KOPT-K1 (cell line): ENCODE data around the gene MXRA8.

ENCODE experiments used
- H3K27ac ChIP-seq: fragments of 200-600 bp; sonication (generic); 2 replicates; pipeline ENCODE4 v1.5.1; 2016; ENCODE audit warnings: antibody characterized with exemption, mild to moderate bottlenecking, low read depth, low read length; ENCODE audit not compliant: poor library complexity, severe bottlenecking
- H3K36me3 ChIP-seq: fragments of 200-600 bp; sonication (generic); 2 replicates; pipeline ENCODE4 v1.5.1; 2017; ENCODE audit warnings: antibody characterized with exemption, mild to moderate bottlenecking, low read length, moderate library complexity; ENCODE audit not compliant: insufficient read depth
- H3K9me3 ChIP-seq: fragments of 200-600 bp; sonication (generic); 2 replicates; pipeline ENCODE4 v1.5.1; 2017; ENCODE audit warnings: antibody characterized with exemption, low read length, mild to moderate bottlenecking; ENCODE audit not compliant: insufficient read depth, poor library complexity, severe bottlenecking

Gene MXRA8

DNA sequence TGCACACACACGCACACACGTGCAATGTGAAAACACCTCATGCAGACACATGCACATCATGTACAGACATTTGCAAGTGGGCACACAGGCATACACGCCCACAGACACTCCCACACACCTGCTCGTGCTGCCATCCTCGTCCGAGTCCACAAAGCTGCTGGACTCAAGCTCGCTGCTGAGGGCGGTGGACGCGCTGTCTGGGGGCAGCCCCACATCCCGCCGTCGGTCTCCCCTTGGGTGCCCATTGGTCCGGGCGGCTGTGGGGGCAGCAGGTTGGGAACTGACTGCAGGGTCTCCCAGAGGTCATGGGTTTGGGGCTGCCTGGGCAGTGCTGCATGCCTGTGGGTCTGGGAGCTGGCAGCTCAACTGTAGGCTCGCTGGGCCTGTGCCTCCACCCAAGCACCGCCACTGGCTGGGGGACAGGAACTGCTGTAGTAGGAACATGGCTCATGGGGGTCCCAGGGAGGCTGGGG, 16.8 kb downstream of the MXRA8 start:
- Histone ChIP-seq H3K27ac (no peak overlapping the region), H3K9me3 (no peaks in the 10 kb centered on the region), H3K36me3 (peaks cover 28% of the 10 kb centered on the region; the same call in 1 of the 2 replicates)

DNA sequence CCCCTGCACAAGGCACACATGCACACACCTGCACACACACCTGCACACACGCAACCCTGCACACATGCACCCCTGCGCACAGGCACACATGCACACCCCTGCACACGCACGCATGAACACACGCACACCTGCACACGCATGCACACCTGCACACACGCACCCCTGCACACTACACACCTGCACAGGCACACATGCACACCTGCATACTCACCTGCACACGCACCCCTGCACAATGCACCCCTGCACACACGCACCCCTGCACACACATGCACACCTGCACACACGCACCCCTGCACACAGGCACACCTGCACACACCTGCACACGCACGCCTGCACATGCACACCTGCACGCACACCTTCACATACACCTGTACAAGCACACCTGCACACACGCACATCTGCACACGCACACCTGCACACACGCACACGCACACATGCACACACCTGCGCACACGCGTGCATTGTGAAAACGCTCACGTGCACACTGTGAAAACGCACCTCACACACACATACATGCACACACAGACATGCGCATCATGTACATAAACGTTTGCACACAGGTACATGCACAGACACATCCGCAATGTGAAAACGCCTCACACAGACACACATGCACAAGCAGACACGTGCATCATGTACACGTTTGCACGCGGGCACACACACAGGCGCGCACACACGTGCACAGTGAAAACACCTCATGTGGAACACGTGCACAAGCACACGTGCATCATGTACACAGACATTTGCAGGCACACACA, 17.4 kb downstream of the MXRA8 start:
- Histone ChIP-seq H3K27ac (no peak overlapping the region), H3K9me3 (no peaks in the 10 kb centered on the region), H3K36me3 (peaks cover 28% of the 10 kb centered on the region; the same call in 1 of the 2 replicates)

DNA sequence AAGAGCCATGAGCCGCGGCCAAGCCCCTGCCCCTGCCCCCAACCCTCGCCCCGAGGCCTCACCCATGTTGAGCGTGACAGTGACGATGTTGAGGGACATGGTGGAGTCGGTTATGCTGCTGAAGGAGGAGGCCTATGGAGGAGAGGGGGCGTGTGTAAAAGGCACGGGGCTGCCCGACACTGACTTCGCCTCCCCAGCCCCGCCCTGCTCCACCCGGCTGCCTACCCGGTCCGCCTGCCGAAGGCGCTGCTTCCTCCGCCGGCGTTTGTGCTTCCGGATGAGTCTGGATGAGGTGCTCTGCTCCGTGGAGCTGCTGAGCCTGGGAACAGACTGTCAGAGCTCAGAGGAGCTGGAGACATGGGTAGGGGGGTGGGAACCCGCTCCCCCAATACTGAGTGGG, 18.2 kb downstream of the MXRA8 start:
- Histone ChIP-seq H3K9me3 (no peaks in the 10 kb centered on the region), H3K27ac (no peak overlapping the region), H3K36me3 (peaks cover 28% of the 10 kb centered on the region; the same call in 1 of the 2 replicates)

- no peaks in the 10 kb centered on the region for H3K9me3 ChIP-seq
- no peak overlapping the region for H3K27ac ChIP-seq
- peaks cover 28% of the 10 kb centered on the region; the same call in 1 of the 2 replicates for H3K36me3 ChIP-seq
These were observed 20.1 kb downstream of the MXRA8 start for GRCh38 chr1:1338278-1338677.

- H3K9me3 ChIP-seq = no peaks in the 10 kb centered on the region
- H3K27ac ChIP-seq = no peak overlapping the region
- H3K36me3 ChIP-seq = peaks cover 28% of the 10 kb centered on the region; the same call in 1 of the 2 replicates
These were observed 20.6 kb downstream of the MXRA8 start for GRCh38 chr1:1337793-1338147.

- Histone ChIP-seq H3K27ac (no peak overlapping the region), H3K9me3 (no peaks in the 10 kb centered on the region), H3K36me3 (peaks cover 28% of the 10 kb centered on the region; the same call in 1 of the 2 replicates)
These were observed 21.2 kb downstream of the MXRA8 start for GRCh38 chr1:1336931-1337792.

GRCh38 chr1:1336446-1336845, 21.9 kb downstream of the MXRA8 start:
- Histone ChIP-seq H3K27ac (no peak overlapping the region), H3K36me3 (peaks cover 24% of the 10 kb centered on the region; the same call in 1 of the 2 replicates), H3K9me3 (no peaks in the 10 kb centered on the region)

GRCh38 chr1:1335792-1336248, 22.5 kb downstream of the MXRA8 start:
- H3K27ac ChIP-seq = no peak overlapping the region
- peaks cover 18% of the 10 kb centered on the region; the same call in 1 of the 2 replicates for H3K36me3 ChIP-seq
- no peaks in the 10 kb centered on the region for H3K9me3 ChIP-seq

DNA sequence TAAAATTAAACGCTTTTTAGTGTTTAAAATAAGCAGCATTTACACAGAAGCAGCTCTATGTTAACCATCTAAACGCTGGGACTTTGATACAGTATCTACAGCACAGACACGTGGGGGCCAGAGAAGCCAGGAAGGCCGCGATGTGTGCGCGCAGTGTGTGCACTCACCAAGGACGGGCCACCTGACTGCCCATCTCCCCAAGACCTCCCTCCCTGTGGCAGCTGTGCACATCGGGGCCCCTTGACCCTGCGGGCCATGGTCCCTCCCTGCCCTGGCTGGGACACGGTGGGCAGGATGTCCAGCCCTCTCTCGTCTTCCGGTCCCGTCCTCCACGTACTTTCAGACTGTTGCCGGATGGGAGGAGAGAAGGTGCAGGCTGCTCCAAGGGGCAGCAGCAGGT, 23.1 kb downstream of the MXRA8 start:
- H3K36me3 ChIP-seq = peaks cover 16% of the 10 kb centered on the region; the same call in 1 of the 2 replicates
- H3K9me3 ChIP-seq = no peaks in the 10 kb centered on the region
- H3K27ac ChIP-seq = no peak overlapping the region

GRCh38 chr1:1334835-1335234, 23.5 kb downstream of the MXRA8 start:
- Histone ChIP-seq H3K27ac (no peak overlapping the region), H3K9me3 (peaks cover 4% of the 10 kb centered on the region), H3K36me3 (peaks cover 13% of the 10 kb centered on the region; the same call in 1 of the 2 replicates)

DNA sequence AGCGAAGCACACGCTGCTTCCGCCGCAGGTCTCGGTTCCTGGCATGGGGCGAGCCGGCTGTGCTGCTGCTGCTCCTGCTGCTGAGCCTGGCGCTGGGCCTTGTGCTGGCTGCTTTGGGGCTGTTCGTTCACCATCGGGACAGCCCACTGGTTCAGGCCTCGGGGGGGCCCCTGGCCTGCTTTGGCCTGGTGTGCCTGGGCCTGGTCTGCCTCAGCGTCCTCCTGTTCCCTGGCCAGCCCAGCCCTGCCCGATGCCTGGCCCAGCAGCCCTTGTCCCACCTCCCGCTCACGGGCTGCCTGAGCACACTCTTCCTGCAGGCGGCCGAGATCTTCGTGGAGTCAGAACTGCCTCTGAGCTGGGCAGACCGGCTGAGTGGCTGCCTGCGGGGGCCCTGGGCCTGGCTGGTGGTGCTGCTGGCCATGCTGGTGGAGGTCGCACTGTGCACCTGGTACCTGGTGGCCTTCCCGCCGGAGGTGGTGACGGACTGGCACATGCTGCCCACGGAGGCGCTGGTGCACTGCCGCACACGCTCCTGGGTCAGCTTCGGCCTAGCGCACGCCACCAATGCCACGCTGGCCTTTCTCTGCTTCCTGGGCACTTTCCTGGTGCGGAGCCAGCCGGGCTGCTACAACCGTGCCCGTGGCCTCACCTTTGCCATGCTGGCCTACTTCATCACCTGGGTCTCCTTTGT, 24.7 kb downstream of the MXRA8 start:
- no peak overlapping the region for H3K27ac ChIP-seq
- H3K9me3 ChIP-seq = peaks cover 4% of the 10 kb centered on the region
- H3K36me3 ChIP-seq = peaks cover 9% of the 10 kb centered on the region; the same call in 1 of the 2 replicates

DNA sequence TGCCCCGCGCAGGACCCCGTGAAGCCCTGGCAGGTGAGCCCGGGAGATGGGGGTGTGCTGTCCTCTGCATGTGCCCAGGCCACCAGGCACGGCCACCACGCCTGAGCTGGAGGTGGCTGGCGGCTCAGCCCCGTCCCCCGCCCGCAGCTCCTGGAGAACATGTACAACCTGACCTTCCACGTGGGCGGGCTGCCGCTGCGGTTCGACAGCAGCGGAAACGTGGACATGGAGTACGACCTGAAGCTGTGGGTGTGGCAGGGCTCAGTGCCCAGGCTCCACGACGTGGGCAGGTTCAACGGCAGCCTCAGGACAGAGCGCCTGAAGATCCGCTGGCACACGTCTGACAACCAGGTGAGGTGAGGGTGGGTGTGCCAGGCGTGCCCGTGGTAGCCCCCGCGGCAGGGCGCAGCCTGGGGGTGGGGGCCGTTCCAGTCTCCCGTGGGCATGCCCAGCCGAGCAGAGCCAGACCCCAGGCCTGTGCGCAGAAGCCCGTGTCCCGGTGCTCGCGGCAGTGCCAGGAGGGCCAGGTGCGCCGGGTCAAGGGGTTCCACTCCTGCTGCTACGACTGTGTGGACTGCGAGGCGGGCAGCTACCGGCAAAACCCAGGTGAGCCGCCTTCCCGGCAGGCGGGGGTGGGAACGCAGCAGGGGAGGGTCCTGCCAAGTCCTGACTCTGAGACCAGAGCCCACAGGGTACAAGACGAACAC, 25.4 kb downstream of the MXRA8 start:
- Histone ChIP-seq H3K36me3 (peaks cover 5% of the 10 kb centered on the region; the same call in 1 of the 2 replicates), H3K27ac (no peak overlapping the region), H3K9me3 (peaks cover 4% of the 10 kb centered on the region)

DNA sequence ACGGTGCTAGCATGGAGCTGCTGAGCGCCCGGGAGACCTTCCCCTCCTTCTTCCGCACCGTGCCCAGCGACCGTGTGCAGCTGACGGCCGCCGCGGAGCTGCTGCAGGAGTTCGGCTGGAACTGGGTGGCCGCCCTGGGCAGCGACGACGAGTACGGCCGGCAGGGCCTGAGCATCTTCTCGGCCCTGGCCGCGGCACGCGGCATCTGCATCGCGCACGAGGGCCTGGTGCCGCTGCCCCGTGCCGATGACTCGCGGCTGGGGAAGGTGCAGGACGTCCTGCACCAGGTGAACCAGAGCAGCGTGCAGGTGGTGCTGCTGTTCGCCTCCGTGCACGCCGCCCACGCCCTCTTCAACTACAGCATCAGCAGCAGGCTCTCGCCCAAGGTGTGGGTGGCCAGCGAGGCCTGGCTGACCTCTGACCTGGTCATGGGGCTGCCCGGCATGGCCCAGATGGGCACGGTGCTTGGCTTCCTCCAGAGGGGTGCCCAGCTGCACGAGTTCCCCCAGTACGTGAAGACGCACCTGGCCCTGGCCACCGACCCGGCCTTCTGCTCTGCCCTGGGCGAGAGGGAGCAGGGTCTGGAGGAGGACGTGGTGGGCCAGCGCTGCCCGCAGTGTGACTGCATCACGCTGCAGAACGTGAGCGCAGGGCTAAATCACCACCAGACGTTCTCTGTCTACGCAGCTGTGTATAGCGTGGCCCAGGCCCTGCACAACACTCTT, 26.2 kb downstream of the MXRA8 start:
- peaks cover 4% of the 10 kb centered on the region for H3K9me3 ChIP-seq
- H3K36me3 ChIP-seq = 0 out of 2 replicates have a peak, but pooled peaks cover under 1% of the 10 kb centered on the region
- no peak overlapping the region for H3K27ac ChIP-seq
